AG09319 (cell line): ENCODE measurements around the gene MAPRE2.

ENCODE experiments used
- DNase-seq: peaks from one replicate; pipeline ENCODE4 v3.0.0-alpha.2; 2010; ENCODE audit warnings: low read depth; ENCODE audit errors: extremely low read depth
- CTCF ChIP-seq: IDR thresholded peaks from 2 replicates; pipeline ENCODE4 v1.5.1; 2011; ENCODE audit warnings: low read depth, mild to moderate bottlenecking, inconsistent platforms, low read length, moderate library complexity

Gene MAPRE2

GRCh38 chr18:35032113-35032512 lies 9.1 kb upstream of the MAPRE2 start:
- no peak for TF ChIP-seq CTCF
- DNase-seq = no peak

GRCh38 chr18:35038029-35038428 lies 3.2 kb upstream of the MAPRE2 start:
- no peak for TF ChIP-seq CTCF
- no peak for DNase-seq

GRCh38 chr18:35038881-35039491 lies 2.2 kb upstream of the MAPRE2 start:
- DNase-seq = no peak
- TF ChIP-seq CTCF = no peak

GRCh38 chr18:35040638-35040987 lies 600 bp upstream of the MAPRE2 start:
- no peak for DNase-seq
- no peak for TF ChIP-seq CTCF

- DNase-seq = no peak
- no peak for TF ChIP-seq CTCF
These were observed 688 bp downstream of the MAPRE2 start for GRCh38 chr18:35041815-35042387.

GRCh38 chr18:35042389-35043071 lies 1.3 kb downstream of the MAPRE2 start:
- DNase-seq = no peak
- no peak for TF ChIP-seq CTCF

- DNase-seq = no peak
These were observed 2.0 kb downstream of the MAPRE2 start for GRCh38 chr18:35043207-35043606.

More at GRCh38 chr18:35043207-35043606, 2.0 kb downstream of the MAPRE2 start:
- TF ChIP-seq CTCF = no peak
